HepG2 (cell line): ENCODE results near the gene UBTD1. TPM values are rescaled to one million over a fixed set of nuclear protein-coding genes. Genes with fewer than 3 reads are reported as not detected.

Experiments
- ATF3 ChIP-seq: sonication (generic); formaldehyde crosslinking; IDR thresholded peaks from 2 replicates; pipeline ENCODE4 v1.4.0; 2020; ENCODE audit warnings: missing genetic modification reagents
- CCAR2 ChIP-seq: fragments of 200-400 bp; formaldehyde crosslinking; optimal IDR thresholded peaks from 2 replicates; pipeline ENCODE3; 2018; ENCODE audit warnings: low read depth, mild to moderate bottlenecking, low read length, moderate library complexity
- CREB3 ChIP-seq: sonication (generic); formaldehyde crosslinking; IDR thresholded peaks from 2 replicates; pipeline ENCODE4 v1.5.0; 2020; ENCODE audit warnings: missing genetic modification reagents
- DDIT3 ChIP-seq: sonication (generic); formaldehyde crosslinking; IDR thresholded peaks from 2 replicates; pipeline ENCODE4 v1.4.0; 2020; ENCODE audit warnings: mild to moderate bottlenecking, missing genetic modification reagents
- FOXA3 ChIP-seq: IDR thresholded peaks from 2 replicates; pipeline ENCODE4 v1.6.1; 2016; ENCODE audit warnings: missing genetic modification reagents, missing compliant biosample characterization
- GRHL1 ChIP-seq: sonication (generic); formaldehyde crosslinking; conservative IDR thresholded peaks from 2 replicates; pipeline ENCODE4 v1.8.0; 2022; ENCODE audit warnings: missing genetic modification reagents
- HMGXB4 ChIP-seq, 2 experiments: sonication (generic) in 1 of 2; formaldehyde crosslinking in 1 of 2; IDR thresholded peaks; 2 replicates each; pipeline versions ENCODE4 v1.4.0 to v1.6.1; 2018 to 2020; ENCODE audit warnings: missing genetic modification reagents in 2 of 2, borderline replicate concordance in 1 of 2, low read depth in 1 of 2, mild to moderate bottlenecking in 1 of 2, missing biosample characterization in 1 of 2
- IRF2 ChIP-seq: IDR thresholded peaks from 2 replicates; pipeline ENCODE4 v1.6.1; 2018; ENCODE audit warnings: missing genetic modification reagents, missing compliant biosample characterization
- KLF16 ChIP-seq, 2 experiments: sonication (generic) in 1 of 2; formaldehyde crosslinking in 1 of 2; IDR thresholded peaks; 2 replicates each; pipeline versions ENCODE4 v1.6.1 to v1.8.0; 2016 to 2023; ENCODE audit warnings: missing genetic modification reagents in 2 of 2, missing compliant biosample characterization in 1 of 2
- LRRFIP1 ChIP-seq: sonication (generic); formaldehyde crosslinking; conservative IDR thresholded peaks from 2 replicates; pipeline ENCODE4 v1.4.0; 2020; ENCODE audit warnings: missing genetic modification reagents
- MEIS2 ChIP-seq: sonication (generic); formaldehyde crosslinking; IDR thresholded peaks from 2 replicates; pipeline ENCODE4 v1.9.0; 2021; ENCODE audit warnings: mild to moderate bottlenecking, missing genetic modification reagents
- NR2F2 ChIP-seq: IDR thresholded peaks from 2 replicates; pipeline ENCODE4 v1.6.1; 2012; ENCODE audit warnings: low read depth, inconsistent platforms, borderline replicate concordance
- POLR2AphosphoS2 ChIP-seq: IDR thresholded peaks from 2 replicates; pipeline ENCODE4 v1.6.1; 2011; ENCODE audit warnings: low read depth, low read length, improper control_type of control experiment
- SETDB1 ChIP-seq: sonication (generic); formaldehyde crosslinking; IDR thresholded peaks from 2 replicates; pipeline ENCODE4 v1.5.1; 2020; ENCODE audit warnings: missing genetic modification reagents, mild to moderate bottlenecking, borderline replicate concordance
- ZBTB7B ChIP-seq: sonication (generic); formaldehyde crosslinking; IDR thresholded peaks from 2 replicates; pipeline ENCODE4 v1.4.0; 2020; ENCODE audit warnings: missing genetic modification reagents
- ZMAT5 ChIP-seq: sonication (generic); formaldehyde crosslinking; IDR thresholded peaks from 2 replicates; pipeline ENCODE4 v1.5.0; 2020; ENCODE audit warnings: mild to moderate bottlenecking, low read depth, missing genetic modification reagents, borderline replicate concordance
- ZNF264 ChIP-seq: sonication (generic); formaldehyde crosslinking; IDR thresholded peaks from 2 replicates; pipeline ENCODE4 v1.4.0; 2020; ENCODE audit warnings: missing genetic modification reagents
- ZNF367 ChIP-seq: sonication (generic); formaldehyde crosslinking; IDR thresholded peaks from 2 replicates; pipeline ENCODE4 v1.4.0; 2020; ENCODE audit warnings: missing genetic modification reagents, borderline replicate concordance
- ZNF430 ChIP-seq: sonication (generic); formaldehyde crosslinking; IDR thresholded peaks from 2 replicates; pipeline ENCODE4 v1.9.0; 2021; ENCODE audit warnings: mild to moderate bottlenecking, missing genetic modification reagents
- ZNF550 ChIP-seq: sonication (generic); formaldehyde crosslinking; IDR thresholded peaks from 2 replicates; pipeline ENCODE4 v1.4.0; 2020; ENCODE audit warnings: mild to moderate bottlenecking, missing genetic modification reagents, borderline replicate concordance
- ZNF569 ChIP-seq: sonication (generic); formaldehyde crosslinking; IDR thresholded peaks from 2 replicates; pipeline ENCODE4 v1.5.0; 2020; ENCODE audit warnings: mild to moderate bottlenecking, missing genetic modification reagents, moderate library complexity, borderline replicate concordance
- polyA plus RNA-seq, 8 experiments: library from polyadenylated mRNA; depleted of rRNA in 3 of 8; stranded (reverse) in 7 of 8; unstranded in 1 of 8; fragments of >200 nt; fragmentation: Illumina TruSeq in 4 of 8; extraction: Trizol in 4 of 8; gene quantifications; 2 replicates each; pipeline versions ENCODE4 v1.2.1 to v1.2.3, GENCODE V29; 2011 to 2016; ENCODE audit warnings: low read depth in 4 of 8, missing spikeins in 1 of 8, mixed read lengths in 1 of 8; ENCODE audit not compliant: insufficient read depth in 1 of 8
- total RNA-seq, 5 experiments: library from RNA; depleted of rRNA; stranded (reverse); fragments of >200 nt; fragmentation: Illumina TruSeq; extraction: Trizol; gene quantifications; 2 replicates each; pipeline ENCODE4 v1.2.3, GENCODE V29; 2016; ENCODE audit warnings: low read depth in 1 of 5

Gene UBTD1
- total and polyA plus RNA-seq, 2 of the 13 experiments (the other 11 are each of a cell fraction or from before 2014, with no cell fraction given): 7.9 to 10.0 TPM

- no peak for TF ChIP-seq ATF3 (CRISPR knock-in tag)
- no peak for TF ChIP-seq POLR2AphosphoS2
- TF ChIP-seq LRRFIP1 (CRISPR knock-in tag): no peak; the same call in 1 of the 2 replicates
- no peak for TF ChIP-seq NR2F2
- no peak for TF ChIP-seq ZBTB7B
- TF ChIP-seq MEIS2: no peak
- no peak; the same call in 1 of the 2 replicates for TF ChIP-seq IRF2 (CRISPR knock-in tag)
- no peak; the same call in 1 of the 2 replicates for TF ChIP-seq ZNF569 (CRISPR knock-in tag)
- TF ChIP-seq ZMAT5 (CRISPR knock-in tag): no peak
- no peak for TF ChIP-seq ZNF430 (CRISPR knock-in tag)
- TF ChIP-seq HMGXB4 (CRISPR knock-in tag; IDR thresholded peaks at IDR 0.05; ENCODE audit: borderline replicate concordance in 1 of 2, low read depth in 1 of 2): peak in 1 of 2 experiments; percentile 59; a peak in 2 of 4 replicates
- TF ChIP-seq CREB3 (CRISPR knock-in tag): no peak
- no peak for TF ChIP-seq ZNF550 (CRISPR knock-in tag)
- TF ChIP-seq KLF16 (CRISPR knock-in tag; IDR thresholded peaks at IDR 0.05): peak in 1 of 2 experiments; percentile 78; a peak in 2 of 4 replicates
- no peak for TF ChIP-seq GRHL1 (CRISPR knock-in tag)
- no peak for TF ChIP-seq ZNF264 (CRISPR knock-in tag)
- TF ChIP-seq CCAR2: no peak
- no peak for TF ChIP-seq ZNF367 (CRISPR knock-in tag)
- TF ChIP-seq FOXA3: peak; percentile 2; the same call in 1 of the 2 replicates
- no peak; the same call in 1 of the 2 replicates for TF ChIP-seq DDIT3 (CRISPR knock-in tag)
- TF ChIP-seq SETDB1 (CRISPR knock-in tag): no peak
These were observed 466 bp upstream of the UBTD1 start, which contains the start of gene MMS19 (continued) for GRCh38 chr10:97498076-97498840.
